ENCODE results near the gene C22orf39.
"Not testable (repeated sequence)": the region's sequence is repeated elsewhere in the genome, so short reads cannot be mapped to it uniquely, and the experiment has no call there.

C22orf39 gene

DNA sequence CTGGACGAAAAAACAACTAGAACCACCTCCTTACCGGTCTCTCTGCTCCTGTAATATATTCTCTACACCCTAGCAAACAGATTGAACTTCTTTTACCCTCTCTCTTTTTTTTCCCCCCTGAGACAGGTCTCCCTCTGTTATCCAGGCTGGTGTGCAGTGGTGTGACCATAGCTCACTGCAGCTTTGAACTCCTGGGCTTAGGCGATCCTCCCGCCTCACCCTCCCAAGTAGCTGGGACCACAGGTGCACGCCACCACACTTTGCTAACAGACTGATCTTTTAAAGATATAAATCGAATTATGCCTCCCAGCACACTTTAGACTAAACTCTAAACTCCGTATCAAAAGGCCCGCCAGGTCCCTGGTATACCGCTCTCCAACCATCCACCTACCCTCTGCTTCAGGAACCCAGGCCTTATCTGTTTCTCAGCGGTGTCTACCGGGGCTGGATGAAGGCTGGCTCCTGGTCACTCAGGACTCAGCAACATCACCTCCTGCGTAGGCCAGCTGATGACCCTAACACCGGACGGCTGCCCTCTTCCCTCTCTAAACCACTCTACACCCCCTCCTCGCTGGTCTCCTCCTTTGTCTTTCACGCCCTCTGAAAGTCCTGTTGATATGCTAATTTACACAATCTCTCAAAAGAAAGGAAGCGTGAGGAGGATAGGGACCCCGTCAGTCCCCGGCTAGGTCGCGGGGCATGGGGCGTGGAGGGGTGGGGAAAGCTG is 745 bp downstream of the C22orf39 start:
- TF ChIP-seq, protein P1, sequence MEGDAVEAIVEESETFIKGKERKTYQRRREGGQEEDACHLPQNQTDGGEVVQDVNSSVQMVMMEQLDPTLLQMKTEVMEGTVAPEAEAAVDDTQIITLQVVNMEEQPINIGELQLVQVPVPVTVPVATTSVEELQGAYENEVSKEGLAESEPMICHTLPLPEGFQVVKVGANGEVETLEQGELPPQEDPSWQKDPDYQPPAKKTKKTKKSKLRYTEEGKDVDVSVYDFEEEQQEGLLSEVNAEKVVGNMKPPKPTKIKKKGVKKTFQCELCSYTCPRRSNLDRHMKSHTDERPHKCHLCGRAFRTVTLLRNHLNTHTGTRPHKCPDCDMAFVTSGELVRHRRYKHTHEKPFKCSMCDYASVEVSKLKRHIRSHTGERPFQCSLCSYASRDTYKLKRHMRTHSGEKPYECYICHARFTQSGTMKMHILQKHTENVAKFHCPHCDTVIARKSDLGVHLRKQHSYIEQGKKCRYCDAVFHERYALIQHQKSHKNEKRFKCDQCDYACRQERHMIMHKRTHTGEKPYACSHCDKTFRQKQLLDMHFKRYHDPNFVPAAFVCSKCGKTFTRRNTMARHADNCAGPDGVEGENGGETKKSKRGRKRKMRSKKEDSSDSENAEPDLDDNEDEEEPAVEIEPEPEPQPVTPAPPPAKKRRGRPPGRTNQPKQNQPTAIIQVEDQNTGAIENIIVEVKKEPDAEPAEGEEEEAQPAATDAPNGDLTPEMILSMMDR (conservative IDR thresholded peaks at IDR 0.05; ENCODE audit: low read depth, low read length), result no peak
- DNase-seq (ENCODE audit: low read depth), result no peak
- peak overlapping the region; percentile 78 for H3K4me3 ChIP-seq (ENCODE audit: low read depth, low read length)

GRCh38 chr22:19445279-19445982 is 2.1 kb downstream of the C22orf39 start:
- not testable (repeated sequence) for H3K4me3 ChIP-seq (ENCODE audit: low read depth, low read length); DNase-seq (ENCODE audit: low read depth)

DNA sequence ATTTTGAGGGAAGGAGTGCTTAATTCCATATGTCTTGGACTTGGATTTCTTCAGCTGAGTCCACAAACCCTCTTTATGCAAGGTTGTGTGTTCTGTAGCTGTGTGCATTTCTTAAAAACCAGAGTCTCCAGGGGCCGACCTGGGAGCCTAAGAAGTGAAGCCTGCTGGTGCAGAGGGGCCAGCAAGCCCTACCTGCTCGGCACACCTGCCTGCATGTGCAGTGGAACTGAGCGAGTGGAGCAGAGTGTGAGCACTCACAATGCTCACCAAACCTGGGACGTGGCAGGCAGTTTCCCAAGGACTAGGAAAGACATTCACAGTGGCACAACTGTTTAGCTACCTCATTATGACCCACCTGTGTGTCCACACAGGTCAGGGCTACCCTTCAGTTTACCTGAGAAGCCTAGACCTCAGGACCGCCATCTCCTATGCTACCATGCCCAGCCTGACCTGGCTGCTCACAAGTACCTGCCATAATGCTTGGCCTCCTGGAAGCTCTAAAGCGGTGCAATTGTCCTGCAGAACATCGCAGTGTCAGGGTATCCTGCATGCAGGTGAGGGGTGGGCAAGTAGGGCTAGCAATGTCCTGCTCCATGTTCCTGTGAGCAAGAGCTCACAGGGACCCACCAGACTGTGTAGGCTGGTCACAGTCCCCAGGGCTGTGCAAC is 3.8 kb downstream of the C22orf39 start:
- TF ChIP-seq, protein P1 (conservative IDR thresholded peaks at IDR 0.05; ENCODE audit: low read depth, low read length), result no peak
- no peak for DNase-seq (ENCODE audit: low read depth)
- H3K4me3 ChIP-seq (ENCODE audit: low read depth, low read length), result no peak overlapping the region

DNA sequence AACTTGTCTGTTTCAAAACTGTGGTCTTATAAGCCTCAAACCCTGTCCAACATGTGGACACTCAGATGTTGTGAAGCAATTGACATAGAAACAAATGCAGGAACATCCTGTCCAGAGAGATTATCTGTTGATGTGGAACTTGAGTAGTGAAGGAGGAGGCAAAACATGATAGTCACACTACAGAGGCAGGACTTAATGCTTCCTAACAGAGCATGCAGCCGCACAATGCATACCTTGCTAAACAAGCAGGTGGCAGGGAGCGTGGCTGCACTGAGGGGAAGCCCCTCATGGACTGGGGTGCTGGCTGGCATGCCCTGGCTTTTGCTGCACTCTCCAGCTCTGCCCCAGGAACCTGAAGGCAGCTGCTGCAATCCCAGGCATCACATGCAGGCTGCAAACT is 5.3 kb downstream of the C22orf39 start:
- no peak overlapping the region for H3K4me3 ChIP-seq (ENCODE audit: low read depth, low read length)
- TF ChIP-seq, protein P1 (conservative IDR thresholded peaks at IDR 0.05; ENCODE audit: low read depth, low read length), result no peak
- DNase-seq (ENCODE audit: low read depth), result peak; percentile 39

DNA sequence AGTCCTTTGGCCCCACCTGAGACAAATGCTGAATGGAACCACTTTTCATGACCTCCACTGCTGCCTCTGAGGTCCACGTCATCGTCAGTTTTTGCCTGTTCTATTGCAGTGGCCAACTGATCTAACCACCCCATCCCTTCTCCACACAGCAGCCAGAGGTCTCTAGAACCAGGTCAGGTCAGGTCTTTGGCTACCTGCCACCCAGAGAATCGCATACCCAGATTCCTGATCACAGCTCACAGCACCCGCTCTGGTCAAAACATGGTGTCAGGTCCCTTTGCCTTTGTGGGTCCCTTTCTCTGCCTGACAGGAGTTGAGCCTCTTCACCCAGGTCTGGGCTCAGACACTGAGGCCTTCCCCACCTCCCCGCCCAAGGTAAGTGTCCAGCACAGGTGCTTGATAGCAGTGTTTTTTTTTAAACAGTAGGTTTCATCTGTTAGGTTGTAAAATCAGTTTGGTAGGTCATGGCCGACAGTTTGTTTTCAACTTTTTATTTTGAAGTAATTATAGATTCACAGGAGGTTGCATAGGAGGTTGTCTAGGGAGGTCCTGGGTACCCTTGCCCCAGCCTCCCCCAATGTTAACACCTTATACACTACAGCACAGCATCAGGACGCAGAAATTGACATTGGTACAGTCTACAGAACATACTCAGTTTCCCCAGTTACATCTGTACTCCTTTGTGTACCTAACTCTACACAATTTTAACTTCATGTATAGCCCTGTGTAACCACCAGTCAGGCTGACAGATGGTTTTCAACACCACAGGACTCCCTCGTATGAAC is 6.9 kb downstream of the C22orf39 start:
- TF ChIP-seq, protein P1 (conservative IDR thresholded peaks at IDR 0.05; ENCODE audit: low read depth, low read length), result no peak
- H3K4me3 ChIP-seq (ENCODE audit: low read depth, low read length), result no peak overlapping the region
- no peak for DNase-seq (ENCODE audit: low read depth)

DNA sequence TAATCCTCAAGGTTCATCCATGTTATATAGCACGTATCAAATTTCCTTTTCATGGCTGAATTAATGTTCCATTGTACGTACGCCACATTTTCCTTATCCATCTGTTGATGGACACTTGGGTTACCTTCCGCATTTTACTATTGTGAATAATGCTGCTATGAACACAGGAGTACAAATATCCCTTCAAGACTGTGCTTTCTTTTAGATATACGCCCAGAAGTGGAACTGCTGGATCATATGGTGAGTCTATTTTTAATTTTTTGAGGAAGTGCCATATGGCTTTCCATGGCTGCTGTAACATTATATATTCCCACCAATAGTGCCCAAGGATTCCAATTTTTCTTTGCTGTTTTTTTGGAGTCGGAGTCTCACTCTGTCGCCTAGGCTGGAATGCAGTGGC is 9.2 kb downstream of the C22orf39 start:
- H3K4me3 ChIP-seq (ENCODE audit: low read depth, low read length), result no peak overlapping the region
- DNase-seq (ENCODE audit: low read depth), result no peak
- TF ChIP-seq, protein P1 (conservative IDR thresholded peaks at IDR 0.05; ENCODE audit: low read depth, low read length), result no peak

DNA sequence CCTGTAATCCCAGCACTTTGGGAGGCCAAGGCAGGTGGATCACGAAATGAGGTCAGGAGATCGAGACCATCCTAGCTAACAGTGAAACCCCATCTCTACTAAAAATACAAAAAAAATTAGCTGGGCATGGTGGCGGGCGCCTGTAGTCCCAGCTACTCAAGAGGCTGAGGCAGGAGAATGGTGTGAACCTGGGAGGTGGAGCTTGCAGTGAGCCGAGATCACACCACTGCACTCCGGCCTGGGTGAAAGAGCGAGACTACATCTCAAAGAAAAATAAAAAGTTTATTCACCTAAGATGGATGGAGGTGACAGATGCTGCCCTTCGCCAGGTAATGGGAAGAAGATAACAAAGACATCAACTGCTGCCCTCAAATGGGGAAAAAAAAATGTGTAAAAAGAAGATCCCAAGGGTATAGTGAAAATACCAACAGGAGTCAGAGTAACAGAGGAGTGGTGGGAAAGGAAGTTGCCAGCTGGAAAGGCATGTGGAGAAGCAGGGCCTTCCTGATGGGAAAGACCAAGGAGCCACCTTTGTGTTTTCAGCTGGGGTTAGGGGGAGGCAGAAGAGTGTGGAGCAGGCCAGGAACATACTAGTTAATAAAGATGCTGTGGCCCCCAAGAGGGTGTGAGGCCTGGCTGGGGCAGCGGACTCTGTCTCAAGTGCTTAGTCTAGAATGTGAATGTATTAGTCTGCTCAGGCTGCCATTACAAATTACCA is 10.9 kb downstream of the C22orf39 start:
- H3K4me3 ChIP-seq (ENCODE audit: low read depth, low read length); DNase-seq (ENCODE audit: low read depth): not testable (repeated sequence)

All from choroid plexus epithelial cell (primary cell).